Fibroblast of pulmonary artery (primary cell): Measurements from ENCODE around the gene EID3.

Experiments
- DNase-seq: peaks from one replicate; pipeline ENCODE4 v3.0.0-alpha.2; 2010; ENCODE audit warnings: low read depth
- H3K4me3 ChIP-seq: replicated peaks from 2 replicates; pipeline ENCODE4 v1.5.1; 2011; ENCODE audit warnings: low read depth, mild to moderate bottlenecking, control low read depth, low read length, moderate library complexity
- CTCF ChIP-seq: IDR thresholded peaks from 2 replicates; pipeline ENCODE4 v1.5.1; 2011; ENCODE audit warnings: mild to moderate bottlenecking, control low read depth, low read length, inconsistent platforms; ENCODE audit errors: missing control alignments

The EID3 gene

GRCh38 chr12:104290320-104290719, 13.2 kb upstream of the EID3 start:
- H3K4me3 ChIP-seq = peak overlapping the region; percentile 61
- TF ChIP-seq CTCF = no peak

GRCh38 chr12:104290855-104291254, 12.7 kb upstream of the EID3 start:
- TF ChIP-seq CTCF = no peak
- DNase-seq = no peak
- H3K4me3 ChIP-seq = peak overlapping the region; percentile 61

More at GRCh38 chr12:104290320-104290719, 13.2 kb upstream of the EID3 start:
- DNase-seq = peak; percentile 30

GRCh38 chr12:104291867-104292524, 11.5 kb upstream of the EID3 start:
- peak overlapping the region; percentile 61 for H3K4me3 ChIP-seq
- DNase-seq = no peak
- TF ChIP-seq CTCF = no peak

GRCh38 chr12:104292872-104293794, 10.4 kb upstream of the EID3 start:
- DNase-seq = peak; percentile 54
- TF ChIP-seq CTCF = no peak
- peak overlapping the region; percentile 61 for H3K4me3 ChIP-seq

GRCh38 chr12:104294158-104294859, 9.2 kb upstream of the EID3 start:
- TF ChIP-seq CTCF = peak; percentile 29
- peak overlapping the region; percentile 61 for H3K4me3 ChIP-seq
- peak; percentile 57 for DNase-seq

GRCh38 chr12:104294927-104295668, 8.4 kb upstream of the EID3 start:
- no peak for DNase-seq

More at GRCh38 chr12:104294927-104295668, 8.4 kb upstream of the EID3 start:
- peak overlapping the region; percentile 35 for H3K4me3 ChIP-seq
- no peak for TF ChIP-seq CTCF
